Chondrocyte (in vitro differentiated cells): ENCODE results near the gene PYGM. TPM values are rescaled to one million over a fixed set of nuclear protein-coding genes. Genes with fewer than 3 reads are reported as not detected.

Source experiments
- DNase-seq: peaks from one replicate; pipeline ENCODE4 v3.0.0; 2021; ENCODE audit warnings: mixed read lengths, low spot score
- H3K27ac Mint-ChIP-seq: one replicate; pipeline ENCODE4 v1.8.0; 2021; ENCODE audit warnings: mild to moderate bottlenecking, moderate library complexity, mixed read lengths; ENCODE audit not compliant: unreplicated experiment
- H3K27me3 Mint-ChIP-seq: 2 replicates; pipeline ENCODE4 v1.8.0; 2021; ENCODE audit warnings: low read depth, mixed read lengths
- H3K36me3 Mint-ChIP-seq: 2 replicates; pipeline ENCODE4 v1.8.0; 2021; ENCODE audit warnings: low read depth, mixed read lengths
- H3K4me1 Mint-ChIP-seq: 2 replicates; pipeline ENCODE4 v1.8.0; 2021; ENCODE audit warnings: low read depth, mild to moderate bottlenecking, mixed read lengths
- H3K4me3 Mint-ChIP-seq: one replicate; pipeline ENCODE4 v1.8.0; 2021; ENCODE audit warnings: mild to moderate bottlenecking, moderate library complexity, mixed read lengths; ENCODE audit not compliant: unreplicated experiment
- H3K9me3 Mint-ChIP-seq: 2 replicates; pipeline ENCODE4 v1.8.0; 2021; ENCODE audit warnings: low read depth, mixed read lengths
- total RNA-seq: library from RNA; stranded (reverse); gene quantifications from 3 replicates; pipeline ENCODE4 v1.2.1, GENCODE V29; 2021
- TF ChIP-seq, protein P1 (sequence below): fragments of 200-600 bp; sonication (generic); IDR thresholded peaks from 2 replicates; pipeline ENCODE4 v1.5.0; 2021; ENCODE audit warnings: antibody characterized with exemption, mild to moderate bottlenecking, moderate library complexity

The PYGM gene
- total RNA-seq, 1 donor from 2014 or later = 1.6 TPM

DNA sequence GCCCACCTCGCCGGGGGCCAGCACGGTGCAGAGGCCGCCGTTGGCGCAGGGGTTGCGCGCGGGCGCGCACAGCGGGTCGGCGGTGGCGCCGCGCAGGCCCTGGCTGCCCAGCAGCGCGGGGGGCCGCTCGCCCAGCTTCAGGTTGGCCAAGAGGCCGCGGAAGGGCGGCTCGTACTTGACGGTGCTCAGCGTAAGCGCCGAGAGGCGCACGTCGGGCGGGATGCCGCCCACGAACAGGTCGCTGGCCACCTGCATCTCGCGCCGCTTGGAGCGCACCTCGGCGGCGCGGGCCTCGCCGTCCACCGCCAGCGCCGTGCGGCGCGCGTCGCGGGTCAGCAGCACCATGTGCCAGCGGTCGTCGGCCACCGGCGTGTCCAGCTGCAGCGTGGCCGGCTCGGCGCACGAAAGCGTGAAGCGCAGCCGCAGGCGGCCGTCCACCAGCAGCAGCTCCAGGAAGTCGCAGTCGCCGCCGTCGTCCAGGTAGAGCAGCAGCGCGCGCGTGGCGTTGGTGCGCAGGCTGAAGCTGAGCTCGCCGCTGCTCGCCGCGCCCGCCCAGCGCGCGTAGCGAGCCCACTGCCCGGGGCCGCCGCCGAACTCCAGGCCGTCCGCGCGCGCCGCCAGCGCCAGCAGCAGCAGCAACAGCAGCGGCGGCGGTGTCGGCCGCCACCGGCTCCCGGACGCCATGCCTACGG, 46.6 kb downstream of the PYGM start:
- H3K27ac Mint-ChIP-seq = no peak overlapping the region
- no peaks in the 10 kb centered on the region for H3K36me3 Mint-ChIP-seq
- DNase-seq = peak; percentile 63
- H3K4me1 Mint-ChIP-seq = peaks cover 11% of the 10 kb centered on the region
- H3K27me3 Mint-ChIP-seq = peaks cover 55% of the 10 kb centered on the region
- TF ChIP-seq, protein P1, sequence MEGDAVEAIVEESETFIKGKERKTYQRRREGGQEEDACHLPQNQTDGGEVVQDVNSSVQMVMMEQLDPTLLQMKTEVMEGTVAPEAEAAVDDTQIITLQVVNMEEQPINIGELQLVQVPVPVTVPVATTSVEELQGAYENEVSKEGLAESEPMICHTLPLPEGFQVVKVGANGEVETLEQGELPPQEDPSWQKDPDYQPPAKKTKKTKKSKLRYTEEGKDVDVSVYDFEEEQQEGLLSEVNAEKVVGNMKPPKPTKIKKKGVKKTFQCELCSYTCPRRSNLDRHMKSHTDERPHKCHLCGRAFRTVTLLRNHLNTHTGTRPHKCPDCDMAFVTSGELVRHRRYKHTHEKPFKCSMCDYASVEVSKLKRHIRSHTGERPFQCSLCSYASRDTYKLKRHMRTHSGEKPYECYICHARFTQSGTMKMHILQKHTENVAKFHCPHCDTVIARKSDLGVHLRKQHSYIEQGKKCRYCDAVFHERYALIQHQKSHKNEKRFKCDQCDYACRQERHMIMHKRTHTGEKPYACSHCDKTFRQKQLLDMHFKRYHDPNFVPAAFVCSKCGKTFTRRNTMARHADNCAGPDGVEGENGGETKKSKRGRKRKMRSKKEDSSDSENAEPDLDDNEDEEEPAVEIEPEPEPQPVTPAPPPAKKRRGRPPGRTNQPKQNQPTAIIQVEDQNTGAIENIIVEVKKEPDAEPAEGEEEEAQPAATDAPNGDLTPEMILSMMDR = no peak
- no peaks in the 10 kb centered on the region for H3K9me3 Mint-ChIP-seq
- H3K4me3 Mint-ChIP-seq = no peak overlapping the region

DNA sequence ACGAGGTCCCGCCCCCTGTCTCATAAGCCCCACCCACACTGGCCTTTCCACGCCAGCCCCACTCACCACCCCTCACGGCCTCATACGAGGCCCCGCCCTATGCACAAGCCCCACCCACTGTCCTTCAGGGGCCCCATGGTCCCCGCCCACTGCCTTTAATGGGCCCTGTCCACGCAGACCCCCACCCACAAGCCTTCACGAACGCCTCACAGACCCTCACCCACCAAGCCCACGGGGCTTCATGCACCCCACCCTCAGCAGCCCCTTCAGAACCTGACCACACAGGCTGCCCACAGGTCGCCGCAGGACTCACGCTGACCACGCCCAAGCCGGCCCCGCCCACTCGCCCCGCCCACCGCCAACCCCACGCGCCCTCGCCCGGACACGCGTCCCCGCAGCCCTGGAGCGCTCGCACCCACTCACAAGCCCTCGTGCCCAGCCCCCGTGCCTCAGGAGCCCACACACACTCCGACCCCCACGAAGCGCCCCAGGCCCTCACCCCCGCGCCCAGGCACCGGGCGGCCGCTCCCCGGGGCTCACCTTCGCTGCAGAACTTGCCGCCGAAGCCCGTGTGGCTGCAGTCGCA, 47.3 kb downstream of the PYGM start:
- TF ChIP-seq, protein P1 = no peak
- H3K36me3 Mint-ChIP-seq = no peaks in the 10 kb centered on the region
- no peak overlapping the region for H3K27ac Mint-ChIP-seq
- DNase-seq = peak; percentile 87
- H3K4me3 Mint-ChIP-seq = no peak overlapping the region
- H3K27me3 Mint-ChIP-seq = peaks cover 52% of the 10 kb centered on the region
- H3K4me1 Mint-ChIP-seq = peaks cover 11% of the 10 kb centered on the region
- no peaks in the 10 kb centered on the region for H3K9me3 Mint-ChIP-seq

DNA sequence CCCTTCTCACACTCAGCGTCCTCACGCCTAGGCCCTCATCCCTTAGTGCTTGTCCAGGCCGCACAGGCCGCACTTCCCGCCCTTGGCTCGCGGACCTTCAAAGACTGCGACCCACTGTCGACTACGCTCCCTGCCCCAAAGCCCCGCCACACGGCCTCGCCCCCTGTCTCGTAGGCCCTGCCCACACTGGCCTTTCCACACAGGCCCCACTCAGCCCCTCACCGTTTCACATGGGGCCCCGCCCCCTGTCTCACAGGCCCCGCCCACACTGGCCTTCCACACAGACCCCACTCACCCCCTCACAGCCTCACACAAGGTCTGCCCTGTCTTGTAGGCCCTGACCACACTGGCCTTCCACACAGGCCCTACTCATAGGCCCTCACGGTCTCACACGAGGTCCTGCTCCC, 47.8 kb downstream of the PYGM start:
- no peak overlapping the region for H3K4me3 Mint-ChIP-seq
- TF ChIP-seq, protein P1 = no peak
- no peaks in the 10 kb centered on the region for H3K36me3 Mint-ChIP-seq
- DNase-seq = peak; percentile 79
- peaks cover 11% of the 10 kb centered on the region for H3K4me1 Mint-ChIP-seq
- H3K27me3 Mint-ChIP-seq = peaks cover 46% of the 10 kb centered on the region
- H3K9me3 Mint-ChIP-seq = no peaks in the 10 kb centered on the region
- no peak overlapping the region for H3K27ac Mint-ChIP-seq

DNA sequence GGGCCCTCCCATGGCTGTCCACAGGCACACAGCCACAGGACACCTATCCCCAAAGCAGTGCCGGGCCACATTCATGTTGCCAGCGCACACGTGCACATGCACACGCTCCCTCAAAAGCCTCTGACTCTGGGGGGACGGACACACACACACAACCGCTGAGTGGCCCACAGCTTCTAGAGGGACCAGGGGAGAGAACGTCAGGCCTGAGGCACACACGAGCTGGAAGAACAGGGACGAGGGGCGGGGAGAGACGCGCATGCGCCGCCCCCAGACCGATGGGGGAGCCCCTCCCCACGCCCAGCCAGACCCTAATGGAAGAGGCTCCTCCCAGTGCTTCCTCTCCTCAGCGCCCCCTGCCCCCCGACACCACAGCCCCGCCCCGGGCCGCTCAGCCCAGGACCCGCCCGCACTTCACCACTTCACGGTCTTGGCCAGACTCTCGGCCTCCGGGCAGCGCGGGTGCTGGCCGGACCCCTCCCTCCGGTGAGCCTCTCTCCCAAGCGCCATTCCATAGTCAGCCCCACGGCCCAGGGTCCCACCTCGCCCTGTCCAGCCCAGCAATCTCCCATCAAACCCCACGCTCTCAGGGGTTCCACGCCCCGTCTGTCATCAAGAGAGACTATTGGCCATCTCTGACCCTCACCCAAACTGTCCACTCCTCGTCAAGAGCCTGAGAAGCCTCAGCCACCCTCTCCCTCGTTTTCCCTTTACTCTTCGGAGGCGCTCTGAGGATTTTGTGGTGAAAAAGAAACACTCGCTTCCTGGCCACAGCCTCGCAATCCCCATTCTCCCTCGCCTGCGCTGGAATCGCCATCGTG, 48.4 kb downstream of the PYGM start:
- H3K4me1 Mint-ChIP-seq = peaks cover 11% of the 10 kb centered on the region
- H3K27ac Mint-ChIP-seq = no peak overlapping the region
- H3K36me3 Mint-ChIP-seq = no peaks in the 10 kb centered on the region
- H3K27me3 Mint-ChIP-seq = peaks cover 44% of the 10 kb centered on the region
- TF ChIP-seq, protein P1 = no peak
- peak; percentile 76 for DNase-seq
- no peak overlapping the region for H3K4me3 Mint-ChIP-seq
- no peaks in the 10 kb centered on the region for H3K9me3 Mint-ChIP-seq

DNA sequence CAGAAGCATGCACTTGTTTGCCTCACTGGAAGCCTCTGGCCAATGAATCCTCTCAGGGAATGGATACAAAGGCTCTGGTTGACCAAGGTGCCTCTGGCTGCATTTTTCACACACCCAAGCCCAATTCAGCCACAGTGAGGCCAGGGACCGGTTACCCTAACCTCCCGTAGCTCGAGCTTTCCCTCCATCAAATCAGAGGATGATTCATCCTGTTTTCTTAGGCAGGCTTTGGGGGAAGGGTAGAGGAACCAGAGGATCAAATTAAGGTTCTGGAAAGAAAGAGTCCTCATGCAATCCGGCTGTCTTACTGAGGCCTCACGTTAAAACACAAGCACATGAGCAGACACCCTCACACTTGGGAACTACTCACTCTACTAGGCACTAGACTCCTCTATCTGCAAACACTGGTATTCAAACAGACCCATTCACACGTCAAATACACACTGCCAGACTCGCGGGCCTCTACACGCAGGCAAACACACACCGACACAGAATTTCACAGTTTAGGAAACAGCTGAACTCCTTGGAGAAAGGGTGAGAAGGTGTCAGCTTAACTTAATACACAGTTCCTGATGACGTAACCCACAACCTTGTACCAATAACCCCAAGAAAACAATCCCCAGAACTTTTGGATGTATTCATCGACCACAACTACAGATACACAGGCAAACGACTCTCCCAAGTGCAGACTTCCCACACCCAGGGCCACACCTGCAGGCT, 49.2 kb downstream of the PYGM start:
- Mint-ChIP-seq H3K9me3 (no peaks in the 10 kb centered on the region), H3K4me1 (peaks cover 11% of the 10 kb centered on the region), H3K27ac (no peak overlapping the region), H3K27me3 (peaks cover 41% of the 10 kb centered on the region), H3K4me3 (no peak overlapping the region), H3K36me3 (no peaks in the 10 kb centered on the region)
- TF ChIP-seq, protein P1 = no peak
- DNase-seq = no peak
